OCI-LY3 (cell line): Measurements from ENCODE around the gene FBXL14.

Experiments
- H2AFZ ChIP-seq: fragments of 200-600, 300-600 bp; shearing (Covaris generic); 2 replicates; pipeline ENCODE4 v1.6.0; 2014; ENCODE audit warnings: antibody characterized with exemption, low read depth, low read length
- H3K27ac ChIP-seq: fragments of 200-600, 300-600 bp; sonication (generic); 2 replicates; pipeline ENCODE4 v1.5.1; 2014; ENCODE audit warnings: mild to moderate bottlenecking, low read length, moderate library complexity, mixed read lengths
- H3K27me3 ChIP-seq: fragments of 200-600, 300-600 bp; sonication (generic); 2 replicates; pipeline ENCODE4 v1.6.1; 2014; ENCODE audit warnings: low read depth, low read length, mixed read lengths
- H3K36me3 ChIP-seq: fragments of 200-600, 300-600 bp; sonication (generic); replicated peaks from 2 replicates; pipeline ENCODE3; 2014; ENCODE audit warnings: low read depth, low read length, mixed read lengths
- H3K4me1 ChIP-seq: fragments of 300-600, 200-600 bp; sonication (generic); 2 replicates; pipeline ENCODE4 v1.6.1; 2014; ENCODE audit warnings: low read length, mixed read lengths
- H3K4me2 ChIP-seq: fragments of 200-600, 300-600 bp; sonication (generic); 2 replicates; pipeline ENCODE4 v1.6.1; 2014; ENCODE audit warnings: low read length, mixed read lengths
- H3K4me3 ChIP-seq: fragments of 300-600, 200-600 bp; sonication (generic); 2 replicates; pipeline ENCODE4 v1.5.1; 2014; ENCODE audit warnings: antibody characterized with exemption, mild to moderate bottlenecking, low read length, moderate library complexity
- H3K79me2 ChIP-seq: fragments of 300-600, 200-600 bp; shearing (Covaris generic); 2 replicates; pipeline ENCODE4 v1.6.1; 2014; ENCODE audit warnings: mild to moderate bottlenecking, low read length, mixed read lengths
- H3K9ac ChIP-seq: fragments of 300-600, 200-600 bp; shearing (Covaris generic); 2 replicates; pipeline ENCODE4 v1.6.0; 2014; ENCODE audit warnings: mild to moderate bottlenecking, low read length, moderate library complexity
- H3K9me3 ChIP-seq: fragments of 200-600, 300-600 bp; shearing (Covaris generic); 2 replicates; pipeline ENCODE4 v1.6.1; 2014; ENCODE audit warnings: low read length, mixed read lengths; ENCODE audit not compliant: insufficient read depth
- H4K20me1 ChIP-seq: fragments of 200-600, 300-600 bp; sonication (generic); 2 replicates; pipeline ENCODE4 v1.6.1; 2016; ENCODE audit warnings: low read length, mixed read lengths; ENCODE audit not compliant: insufficient read depth
- CTCF ChIP-seq: fragments of 200-600, 300-600 bp; sonication (generic); IDR thresholded peaks from 2 replicates; pipeline ENCODE4 v1.5.1; 2014; ENCODE audit warnings: antibody characterized with exemption, low read length, low read depth
- EZH2phosphoT487 ChIP-seq: fragments of 200-600 bp; shearing (Covaris generic); IDR thresholded peaks from 2 replicates; pipeline ENCODE4 v1.6.1; 2018; ENCODE audit warnings: antibody characterized with exemption, mixed run types, low read depth

Gene FBXL14

GRCh38 chr12:1581973-1582708, 12.2 kb downstream of the FBXL14 start:
- Histone ChIP-seq H3K4me2 (peak overlapping the region; percentile 42), H3K27ac (no peak overlapping the region), H3K4me1 (peaks cover 44% of the 10 kb centered on the region), H3K9ac (no peak overlapping the region), H2AFZ (no peak overlapping the region), H3K27me3 (no peaks in the 10 kb centered on the region), H3K9me3 (no peaks in the 10 kb centered on the region), H3K79me2 (no peaks in the 10 kb centered on the region), H4K20me1 (peaks cover 4% of the 10 kb centered on the region; the same call in 1 of the 2 replicates), H3K36me3 (no peaks in the 10 kb centered on the region), H3K4me3 (no peak overlapping the region)
- TF ChIP-seq EZH2phosphoT487 (no peak), CTCF (no peak)

GRCh38 chr12:1580526-1580925, 13.9 kb downstream of the FBXL14 start:
- Histone ChIP-seq H3K4me3 (no peak overlapping the region), H4K20me1 (peaks cover 4% of the 10 kb centered on the region; the same call in 1 of the 2 replicates), H3K9ac (no peak overlapping the region), H3K27me3 (no peaks in the 10 kb centered on the region), H3K4me1 (peaks cover 48% of the 10 kb centered on the region), H3K27ac (no peak overlapping the region), H3K4me2 (no peak overlapping the region), H2AFZ (no peak overlapping the region), H3K9me3 (no peaks in the 10 kb centered on the region), H3K79me2 (no peaks in the 10 kb centered on the region), H3K36me3 (no peaks in the 10 kb centered on the region)
- TF ChIP-seq EZH2phosphoT487 = no peak
- no peak for TF ChIP-seq CTCF

- Histone ChIP-seq H3K9ac (no peak overlapping the region), H3K36me3 (no peaks in the 10 kb centered on the region), H3K27me3 (no peaks in the 10 kb centered on the region), H3K79me2 (no peaks in the 10 kb centered on the region), H3K9me3 (no peaks in the 10 kb centered on the region), H4K20me1 (peaks cover 4% of the 10 kb centered on the region; the same call in 1 of the 2 replicates), H3K4me3 (no peak overlapping the region), H3K27ac (no peak overlapping the region), H2AFZ (no peak overlapping the region), H3K4me2 (no peak overlapping the region), H3K4me1 (peaks cover 48% of the 10 kb centered on the region)
- TF ChIP-seq EZH2phosphoT487 (no peak), CTCF (no peak)
Observed at GRCh38 chr12:1579651-1580435, 14.5 kb downstream of the FBXL14 start.
